ENCODE results near the gene HNRNPUL2. TPM values are rescaled to one million over a fixed set of nuclear protein-coding genes. Genes with fewer than 3 reads are reported as not detected.
A peak's percentile ranks its signal among the peaks of the same experiment; 100 is the strongest.

The HNRNPUL2 gene
- total and polyA plus RNA-seq, 2 donors (not counting 1 experiment from before 2014, with no cell fraction given) = 14.6 to 70.4 TPM

GRCh38 chr11:62771144-62772021 is 44.1 kb upstream of the HNRNPUL2 start, which contains the start of gene TAF6L:
Gene TAF6L, plus strand, starts transcription at chr11:62771396. Its CDS starts 4,388 bp downstream, at chr11:62775784.
- ATAC-seq (ENCODE audit: low read depth) (peak; percentile 90), DNase-seq (peak; percentile 88)
- 1% methylated on average over 52 of the region's 60 CpGs for WGBS (ENCODE audit: insufficient coverage)
- Histone ChIP-seq H3K4me2 (replicated peaks; ENCODE audit: low read depth, low read length, poor library complexity, severe bottlenecking) (peak within 1 kb of the TSS; percentile 81), H3K4me3 (ENCODE audit: control extremely low read depth in 1 of 5, extremely low read depth in 1 of 5, insufficient read depth in 1 of 5, low read depth in 2 of 5, low read length in 4 of 5) (peak within 1 kb of the TSS; percentile 58 to 97 (median 68)), H3K79me2 (ENCODE audit: control insufficient read depth, insufficient read depth, low read length) (peaks cover 6% of the 10 kb centered on the region), H3K27ac (ENCODE audit: low read length in 2 of 2) (peak within 1 kb of the TSS; percentile 63 to 84), H4K20me1 (ENCODE audit: control insufficient read depth, insufficient read depth, low read length, poor library complexity, severe bottlenecking) (no peaks in the 10 kb centered on the region), H3K4me1 (ENCODE audit: control insufficient read depth in 2 of 2, insufficient read depth in 2 of 2, low read length in 2 of 2) (peaks cover 15 to 23% of the 10 kb centered on the region in 2 donors), H3K36me3 (replicated peaks in 1 of 2; ENCODE audit: control extremely low read depth in 1 of 2, control insufficient read depth in 1 of 2, extremely low read depth in 1 of 2, insufficient read depth in 2 of 2, low read length in 1 of 2) (peaks cover under 1 to 20% of the 10 kb centered on the region in 2 experiments), H3K27me3 (replicated peaks in 1 of 4; ENCODE audit: control extremely low read depth in 1 of 4, control insufficient read depth in 3 of 4, insufficient read depth in 4 of 4, low read length in 3 of 4) (no peaks in the 10 kb centered on the region), H3K9me3 (ENCODE audit: control extremely low read depth in 1 of 3, control insufficient read depth in 2 of 3, insufficient read depth in 1 of 3, low read length in 2 of 3) (no peaks in the 10 kb centered on the region), H3K9ac (ENCODE audit: low read length) (peak within 1 kb of the TSS; percentile 72), H2AFZ (ENCODE audit: insufficient read depth, low read depth, low read length, poor library complexity, severe bottlenecking) (peak within 1 kb of the TSS; percentile 89)
- Mint-ChIP-seq H3K27ac (peak within 1 kb of the TSS; percentile 96), H3K9me3 (ENCODE audit: insufficient read depth) (no peaks in the 10 kb centered on the region), H3K27me3 (no peaks in the 10 kb centered on the region), H3K4me1 (peaks cover 26% of the 10 kb centered on the region), H3K4me3 (peak within 1 kb of the TSS; percentile 95)
- CTCF ChIA-PET = interaction anchor here (0.6 to 8.5 kb wide), 10 partner anchors 10 to 941 kb away, joined by 3 to 70 read pairs (median 3); partner anchors contain the start of genes POLR2G, TMEM179B and ZBTB3
- TF ChIP-seq CTCF (IDR thresholded peaks at IDR 0.05) = no peak
- intact Hi-C loops (cut with micrococcal nuclease) = loop anchor here (1.0 to 5.0 kb wide), 6 partner anchors 10 to 179 kb away; partner anchors contain the start of genes POLR2G, STX5, TEX54 and TMEM179B
- POLR2A ChIA-PET = interaction anchor here (0.6 to 4.6 kb wide), 16 partner anchors 10 to 214 kb away, joined by 3 to 38 read pairs (median 5); partner anchors contain the start of genes B3GAT3, HNRNPUL2, NXF1 and POLR2G

- Histone ChIP-seq H3K79me2 (ENCODE audit: control insufficient read depth, insufficient read depth, low read length) (peaks cover 6% of the 10 kb centered on the region), H3K9ac (ENCODE audit: low read length) (peak overlapping the region; percentile 72), H2AFZ (ENCODE audit: insufficient read depth, low read depth, low read length, poor library complexity, severe bottlenecking) (peak overlapping the region; percentile 89), H3K4me3 (ENCODE audit: control extremely low read depth in 1 of 5, extremely low read depth in 1 of 5, insufficient read depth in 1 of 5, low read depth in 2 of 5, low read length in 4 of 5) (peak overlapping the region; percentile 23 to 97 (median 68)), H3K9me3 (ENCODE audit: control extremely low read depth in 1 of 3, control insufficient read depth in 2 of 3, insufficient read depth in 1 of 3, low read length in 2 of 3) (no peaks in the 10 kb centered on the region), H4K20me1 (ENCODE audit: control insufficient read depth, insufficient read depth, low read length, poor library complexity, severe bottlenecking) (no peaks in the 10 kb centered on the region), H3K4me2 (replicated peaks; ENCODE audit: low read depth, low read length, poor library complexity, severe bottlenecking) (peak overlapping the region; percentile 81), H3K27me3 (replicated peaks in 1 of 4; ENCODE audit: control extremely low read depth in 1 of 4, control insufficient read depth in 3 of 4, insufficient read depth in 4 of 4, low read length in 3 of 4) (no peaks in the 10 kb centered on the region), H3K4me1 (ENCODE audit: control insufficient read depth in 2 of 2, insufficient read depth in 2 of 2, low read length in 2 of 2) (peaks cover 15 to 23% of the 10 kb centered on the region in 2 donors), H3K36me3 (replicated peaks in 1 of 2; ENCODE audit: control extremely low read depth in 1 of 2, control insufficient read depth in 1 of 2, extremely low read depth in 1 of 2, insufficient read depth in 2 of 2, low read length in 1 of 2) (peaks cover 3 to 19% of the 10 kb centered on the region in 2 experiments), H3K27ac (ENCODE audit: low read length in 2 of 2) (peak overlapping the region; percentile 63 to 84)
- H3K27ac Mint-ChIP-seq = peak overlapping the region; percentile 96
- H3K4me3 Mint-ChIP-seq = peak overlapping the region; percentile 95
- no peaks in the 10 kb centered on the region for H3K27me3 Mint-ChIP-seq
- ATAC-seq (ENCODE audit: low read depth) = peak; percentile 2
- ChIA-PET CTCF (interaction anchor here (0.6 to 8.5 kb wide), 5 partner anchors 16 to 91 kb away, joined by 3 to 70 read pairs (median 3); partner anchors contain the start of gene TMEM179B), POLR2A (interaction anchor here (0.6 to 4.6 kb wide), 12 partner anchors 9 to 214 kb away, joined by 3 to 38 read pairs (median 7); partner anchors contain the start of genes HNRNPUL2, POLR2G, SLC3A2 and TMEM179B)
- no peak for TF ChIP-seq CTCF (IDR thresholded peaks at IDR 0.05)
- intact Hi-C loops (cut with micrococcal nuclease) = loop anchor here (1.0 to 5.0 kb wide), 6 partner anchors 9 to 178 kb away; partner anchors contain the start of genes POLR2G, STX5, TEX54 and TMEM179B
- WGBS (ENCODE audit: insufficient coverage) = 1% methylated on average over 11 of the region's 18 CpGs
- H3K9me3 Mint-ChIP-seq (ENCODE audit: insufficient read depth) = no peaks in the 10 kb centered on the region
- DNase-seq = no peak
- peaks cover 26% of the 10 kb centered on the region for H3K4me1 Mint-ChIP-seq
These were observed 43.5 kb upstream of the HNRNPUL2 start for GRCh38 chr11:62770778-62771143.

Data from B cell (primary cell).